ENCODE data around the gene SLC17A7.
"Not testable (repeated sequence)": the region's sequence is repeated elsewhere in the genome, so short reads cannot be mapped to it uniquely, and the experiment has no call there.

Gene SLC17A7

GRCh38 chr19:49441210-49441959 lies at the start of gene SLC17A7:
Gene SLC17A7 (minus strand): TSS chr19:49441527. CDS start chr19:49441379, 148 bp downstream.
- peak in 1 of 2 donors; percentile 35 for DNase-seq (ENCODE audit: low read depth in 1 of 2, low spot score in 1 of 2)

GRCh38 chr19:49490287-49491029 lies 49.1 kb upstream of the SLC17A7 start:
- no peak for DNase-seq (ENCODE audit: low read depth in 1 of 2, low spot score in 1 of 2)

GRCh38 chr19:49489601-49490167 lies 48.4 kb upstream of the SLC17A7 start:
- no peak for DNase-seq (ENCODE audit: low read depth in 1 of 2, low spot score in 1 of 2)

- no peak for DNase-seq (ENCODE audit: low read depth in 1 of 2, low spot score in 1 of 2)
These were observed 47.7 kb upstream of the SLC17A7 start for GRCh38 chr19:49488863-49489537.

GRCh38 chr19:49488046-49488862 lies 46.9 kb upstream of the SLC17A7 start:
- DNase-seq (ENCODE audit: low read depth in 1 of 2, low spot score in 1 of 2): no peak

- peak; percentile 99 for DNase-seq (ENCODE audit: low read depth in 1 of 2, low spot score in 1 of 2)
These were observed 46.1 kb upstream of the SLC17A7 start, which contains the start of gene RPL13A for GRCh38 chr19:49487277-49488045. Gene RPL13A (plus strand): TSS chr19:49487608. CDS start chr19:49487630, 22 bp downstream.

- DNase-seq (ENCODE audit: low read depth in 1 of 2, low spot score in 1 of 2): no peak
These were observed 45.5 kb upstream of the SLC17A7 start for GRCh38 chr19:49486710-49487276.

GRCh38 chr19:49486232-49486631 lies 44.9 kb upstream of the SLC17A7 start:
- DNase-seq (ENCODE audit: low read depth in 1 of 2, low spot score in 1 of 2): no peak

- DNase-seq (ENCODE audit: low read depth in 1 of 2, low spot score in 1 of 2): no peak
These were observed 39.8 kb upstream of the SLC17A7 start for GRCh38 chr19:49481020-49481683.

- DNase-seq (ENCODE audit: low read depth in 1 of 2, low spot score in 1 of 2): no peak
These were observed 38.8 kb upstream of the SLC17A7 start for GRCh38 chr19:49479975-49480628.

- peak; percentile 51 to 54 for DNase-seq (ENCODE audit: low read depth in 1 of 2, low spot score in 1 of 2)
These were observed 34.9 kb upstream of the SLC17A7 start for GRCh38 chr19:49475995-49476880.

GRCh38 chr19:49475191-49475917 lies 34.0 kb upstream of the SLC17A7 start:
- DNase-seq (ENCODE audit: low read depth in 1 of 2, low spot score in 1 of 2): no peak

GRCh38 chr19:49474542-49474924 lies 33.2 kb upstream of the SLC17A7 start:
- no peak for DNase-seq (ENCODE audit: low read depth in 1 of 2, low spot score in 1 of 2)

- peak; percentile 79 to 85 for DNase-seq (ENCODE audit: low read depth in 1 of 2, low spot score in 1 of 2)
These were observed 32.7 kb upstream of the SLC17A7 start, which contains the start of gene FLT3LG for GRCh38 chr19:49473868-49474541. Gene FLT3LG (plus strand): TSS chr19:49474215. CDS start chr19:49474640, 425 bp downstream.

GRCh38 chr19:49473501-49473867 lies 32.2 kb upstream of the SLC17A7 start:
- DNase-seq (ENCODE audit: low read depth in 1 of 2, low spot score in 1 of 2): not testable (repeated sequence)

GRCh38 chr19:49472936-49473335 lies 31.6 kb upstream of the SLC17A7 start:
- DNase-seq (ENCODE audit: low read depth in 1 of 2, low spot score in 1 of 2): no peak
